ENCODE data around the gene TCF4.
A peak's percentile ranks its signal among the peaks of the same experiment; 100 is the strongest.

Gene TCF4

GRCh38 chr18:55266981-55267380, 321.0 kb downstream of the TCF4 start:
- Histone ChIP-seq H3K4me1 (ENCODE audit: control insufficient read depth, low read length) (peaks cover 67% of the 10 kb centered on the region), H3K4me2 (ENCODE audit: low read length) (no peak overlapping the region), H4K20me1 (ENCODE audit: control insufficient read depth, insufficient read depth, low read depth, low read length) (no peaks in the 10 kb centered on the region), H3K36me3 (ENCODE audit: control insufficient read depth, low read length) (peaks cover 99% of the 10 kb centered on the region), H3K27me3 (ENCODE audit: control insufficient read depth, low read length) (no peaks in the 10 kb centered on the region), H3F3A (ENCODE audit: control insufficient read depth, insufficient read depth) (peaks cover 12% of the 10 kb centered on the region), H3K9me3 (ENCODE audit: control insufficient read depth, insufficient read depth, low read length) (no peaks in the 10 kb centered on the region), H3K27ac (ENCODE audit: low read depth, low read length) (0 out of 2 replicates have a peak overlapping the region, but pooled peaks have one; percentile 79), H3K79me2 (ENCODE audit: control insufficient read depth, low read length) (peaks cover 39% of the 10 kb centered on the region), H3K9me2 (replicated peaks; ENCODE audit: control insufficient read depth, low read length) (no peaks in the 10 kb centered on the region), H3K4me3 (ENCODE audit: low read length) (no peak overlapping the region)
- no peak for TF ChIP-seq CTCF (IDR thresholded peaks at IDR 0.05; ENCODE audit: low read depth, low read length, poor library complexity, severe bottlenecking)
- no peak for TF ChIP-seq EZH2phosphoT487 (IDR thresholded peaks at IDR 0.05; ENCODE audit: borderline replicate concordance, low read length)

GRCh38 chr18:55265984-55266383, 322.0 kb downstream of the TCF4 start:
- no peak overlapping the region for H3K4me2 ChIP-seq (ENCODE audit: low read length)
- H3K9me2 ChIP-seq (replicated peaks; ENCODE audit: control insufficient read depth, low read length) = no peaks in the 10 kb centered on the region
- H3K27ac ChIP-seq (ENCODE audit: low read depth, low read length) = no peak overlapping the region
- peaks cover 60% of the 10 kb centered on the region for H3K4me1 ChIP-seq (ENCODE audit: control insufficient read depth, low read length)
- no peaks in the 10 kb centered on the region for H3K27me3 ChIP-seq (ENCODE audit: control insufficient read depth, low read length)
- H3K4me3 ChIP-seq (ENCODE audit: low read length) = no peak overlapping the region
- no peaks in the 10 kb centered on the region for H4K20me1 ChIP-seq (ENCODE audit: control insufficient read depth, insufficient read depth, low read depth, low read length)
- no peak for TF ChIP-seq CTCF (IDR thresholded peaks at IDR 0.05; ENCODE audit: low read depth, low read length, poor library complexity, severe bottlenecking)
- no peak for TF ChIP-seq EZH2phosphoT487 (IDR thresholded peaks at IDR 0.05; ENCODE audit: borderline replicate concordance, low read length)
- peaks cover 99% of the 10 kb centered on the region for H3K36me3 ChIP-seq (ENCODE audit: control insufficient read depth, low read length)
- H3K79me2 ChIP-seq (ENCODE audit: control insufficient read depth, low read length) = peaks cover 39% of the 10 kb centered on the region
- no peaks in the 10 kb centered on the region for H3K9me3 ChIP-seq (ENCODE audit: control insufficient read depth, insufficient read depth, low read length)
- H3F3A ChIP-seq (ENCODE audit: control insufficient read depth, insufficient read depth) = peaks cover 12% of the 10 kb centered on the region

GRCh38 chr18:55265130-55265675, 322.8 kb downstream of the TCF4 start:
- TF ChIP-seq CTCF (IDR thresholded peaks at IDR 0.05; ENCODE audit: low read depth, low read length, poor library complexity, severe bottlenecking) (no peak), EZH2phosphoT487 (IDR thresholded peaks at IDR 0.05; ENCODE audit: borderline replicate concordance, low read length) (no peak)
- H3K27ac ChIP-seq (ENCODE audit: low read depth, low read length) = no peak overlapping the region
- H3F3A ChIP-seq (ENCODE audit: control insufficient read depth, insufficient read depth) = peaks cover 12% of the 10 kb centered on the region
- H3K27me3 ChIP-seq (ENCODE audit: control insufficient read depth, low read length) = no peaks in the 10 kb centered on the region
- H4K20me1 ChIP-seq (ENCODE audit: control insufficient read depth, insufficient read depth, low read depth, low read length) = no peaks in the 10 kb centered on the region
- H3K36me3 ChIP-seq (ENCODE audit: control insufficient read depth, low read length) = peaks cover 98% of the 10 kb centered on the region
- peaks cover 39% of the 10 kb centered on the region for H3K79me2 ChIP-seq (ENCODE audit: control insufficient read depth, low read length)
- no peak overlapping the region for H3K4me2 ChIP-seq (ENCODE audit: low read length)
- H3K4me1 ChIP-seq (ENCODE audit: control insufficient read depth, low read length) = peaks cover 52% of the 10 kb centered on the region
- no peaks in the 10 kb centered on the region for H3K9me3 ChIP-seq (ENCODE audit: control insufficient read depth, insufficient read depth, low read length)
- H3K4me3 ChIP-seq (ENCODE audit: low read length) = no peak overlapping the region
- no peaks in the 10 kb centered on the region for H3K9me2 ChIP-seq (replicated peaks; ENCODE audit: control insufficient read depth, low read length)

All from DOHH2 (cell line).